H1 (cell line): ENCODE data around the gene ZFP1. TPM values are rescaled to one million over a fixed set of nuclear protein-coding genes. Genes with fewer than 3 reads are reported as not detected.

Experiments used
- CTCF ChIA-PET: fragments of 300-600 bp; sonication (Branson Sonifier 250); formaldehyde crosslinking; loops from one replicate; lab custom pipeline; 2021; ENCODE audit not compliant: partially characterized antibody; lab: Charles Lee
- POLR2A ChIA-PET: fragments of 300-600 bp; sonication (Branson Sonifier 250); formaldehyde crosslinking; loops from one replicate; lab custom pipeline; 2021; ENCODE audit warnings: inconsistent platforms; ENCODE audit not compliant: partially characterized antibody; lab: Charles Lee
- DNase-seq, 2 experiments: peaks; one replicate each; pipeline versions ENCODE4 v3.0.0 to v3.0.0-alpha.2; 2010 to 2022; ENCODE audit warnings: low spot score in 2 of 2, low read depth in 1 of 2, mixed read lengths in 1 of 2
- FAIRE-seq: peaks from 2 replicates; lab custom pipeline; 2011; peaks lifted over from hg19 to GRCh38; lab: Jason Lieb, UNC
- H2AFZ ChIP-seq: 2 replicates; pipeline ENCODE4 v1.8.1; 2012; ENCODE audit warnings: low read length, inconsistent platforms
- H2AK5ac ChIP-seq: 2 replicates; pipeline ENCODE4 v1.6.1; 2013; ENCODE audit warnings: low read depth, low read length
- H2BK120ac ChIP-seq: replicated peaks from 2 replicates; pipeline ENCODE3; 2013; ENCODE audit warnings: low read depth, low read length, inconsistent platforms
- H2BK12ac ChIP-seq: 2 replicates; pipeline ENCODE4 v1.6.1; 2013; ENCODE audit warnings: low read depth, low read length
- H2BK15ac ChIP-seq: 2 replicates; pipeline ENCODE4 v1.6.1; 2013; ENCODE audit warnings: low read length
- H2BK20ac ChIP-seq: 2 replicates; pipeline ENCODE4 v1.6.1; 2013; ENCODE audit warnings: low read length
- H2BK5ac ChIP-seq: 2 replicates; pipeline ENCODE4 v1.6.1; 2013; ENCODE audit warnings: low read depth, low read length
- H3K14ac ChIP-seq: 2 replicates; pipeline ENCODE4 v1.6.1; 2013; ENCODE audit warnings: inconsistent platforms; ENCODE audit not compliant: insufficient read length
- H3K18ac ChIP-seq: 2 replicates; pipeline ENCODE4 v1.6.1; 2013; ENCODE audit warnings: low read length; ENCODE audit errors: extremely low read depth
- H3K23ac ChIP-seq: 2 replicates; pipeline ENCODE4 v1.6.1; 2013; ENCODE audit warnings: inconsistent platforms; ENCODE audit not compliant: insufficient read length
- H3K23me2 ChIP-seq: 2 replicates; pipeline ENCODE4 v1.6.1; 2013; ENCODE audit warnings: low read depth, low read length
- H3K27ac ChIP-seq: 2 replicates; pipeline ENCODE4 v1.6.1; 2011; ENCODE audit warnings: low read depth, low read length, inconsistent platforms
- H3K27me3 ChIP-seq, 4 experiments: replicated peaks in 1 of 4; 1 replicate in 1 of 4; 2 replicates in 3 of 4; pipeline versions ENCODE4 v1.6.1 to v1.8.1; 2011 to 2013; ENCODE audit warnings: low read length in 3 of 4, mild to moderate bottlenecking in 3 of 4, inconsistent platforms in 2 of 4, mixed read lengths in 2 of 4, moderate library complexity in 1 of 4; ENCODE audit not compliant: control insufficient read depth in 3 of 4, insufficient read depth in 3 of 4; ENCODE audit errors: extremely low read depth in 1 of 4
- H3K36me3 ChIP-seq, 4 experiments: 2 replicates each; pipeline versions ENCODE4 v1.6.1 to v1.8.1; 2011 to 2013; ENCODE audit warnings: mild to moderate bottlenecking in 4 of 4, low read length in 3 of 4, moderate library complexity in 2 of 4, control low read depth in 1 of 4, inconsistent platforms in 1 of 4; ENCODE audit not compliant: insufficient read depth in 4 of 4, control insufficient read depth in 2 of 4
- H3K4ac ChIP-seq: replicated peaks from 2 replicates; pipeline ENCODE3; 2013; ENCODE audit warnings: low read length, low read depth, mixed read lengths, inconsistent platforms; ENCODE audit not compliant: insufficient read length
- H3K4me1 ChIP-seq, 4 experiments: replicated peaks in 1 of 4; 1 replicate in 1 of 4; 2 replicates in 3 of 4; pipeline versions ENCODE4 v1.6.1 to v1.8.1; 2011 to 2013; ENCODE audit warnings: low read length in 3 of 4, inconsistent platforms in 2 of 4, mixed read lengths in 1 of 4; ENCODE audit not compliant: insufficient read depth in 4 of 4, control insufficient read depth in 3 of 4
- H3K4me2 ChIP-seq, 2 experiments: 2 replicates each; pipeline versions ENCODE4 v1.6.1 to v1.8.1; 2011 to 2013; ENCODE audit warnings: low read depth in 2 of 2, low read length in 2 of 2, control low read depth in 1 of 2, inconsistent platforms in 1 of 2, mild to moderate bottlenecking in 1 of 2; ENCODE audit not compliant: insufficient read depth in 1 of 2
- H3K4me3 ChIP-seq, 4 experiments: fragments of 200-600, 300-600 bp in 1 of 4; sonication (generic), shearing (Covaris generic), sonication (Bioruptor Twin) in 1 of 4; 2 replicates each; pipeline versions ENCODE4 v1.5.1 to v1.8.1; 2011 to 2016; ENCODE audit warnings: low read length in 4 of 4, low read depth in 3 of 4, control low read depth in 2 of 4, inconsistent platforms in 2 of 4, mild to moderate bottlenecking in 2 of 4, mixed read lengths in 1 of 4, moderate library complexity in 1 of 4; ENCODE audit not compliant: insufficient read depth in 2 of 4; ENCODE audit errors: extremely low read depth in 1 of 4
- H3K56ac ChIP-seq: replicated peaks from 2 replicates; pipeline ENCODE3; 2013; ENCODE audit warnings: low read depth, mild to moderate bottlenecking, mixed read lengths, low read length, inconsistent platforms; ENCODE audit not compliant: insufficient read length
- H3K79me1 ChIP-seq: 2 replicates; pipeline ENCODE4 v1.6.1; 2013; ENCODE audit warnings: low read depth, low read length, control low read depth
- H3K79me2 ChIP-seq, 2 experiments: 2 replicates each; pipeline versions ENCODE4 v1.6.1 to v1.8.1; 2012 to 2013; ENCODE audit warnings: low read length in 2 of 2, mild to moderate bottlenecking in 2 of 2, inconsistent platforms in 1 of 2; ENCODE audit not compliant: insufficient read depth in 2 of 2, control insufficient read depth in 1 of 2
- H3K9ac ChIP-seq, 4 experiments: replicated peaks in 1 of 4; 1 replicate in 1 of 4; 2 replicates in 3 of 4; pipeline versions ENCODE4 v1.6.1 to v1.8.1; 2011 to 2013; ENCODE audit warnings: low read depth in 3 of 4, low read length in 3 of 4, control low read depth in 2 of 4, mild to moderate bottlenecking in 2 of 4, moderate library complexity in 2 of 4, inconsistent platforms in 1 of 4; ENCODE audit errors: extremely low read depth in 1 of 4
- H3K9me3 ChIP-seq, 2 experiments: 2 replicates each; pipeline versions ENCODE4 v1.6.1 to v1.8.1; 2012 to 2013; ENCODE audit warnings: mild to moderate bottlenecking in 2 of 2, moderate library complexity in 2 of 2, control low read depth in 1 of 2, inconsistent platforms in 1 of 2, low read depth in 1 of 2, low read length in 1 of 2, mixed read lengths in 1 of 2; ENCODE audit not compliant: insufficient read depth in 2 of 2
- H4K20me1 ChIP-seq, 2 experiments: replicated peaks in 1 of 2; 2 replicates each; pipeline versions ENCODE3 to v1.8.1; 2011 to 2013; ENCODE audit warnings: inconsistent platforms in 2 of 2, low read length in 2 of 2, mild to moderate bottlenecking in 1 of 2; ENCODE audit not compliant: insufficient read depth in 2 of 2, control insufficient read depth in 1 of 2
- H4K5ac ChIP-seq: 2 replicates; pipeline ENCODE4 v1.6.1; 2013; ENCODE audit warnings: low read length, low read depth, mixed read lengths, inconsistent platforms; ENCODE audit not compliant: insufficient read length
- H4K8ac ChIP-seq: 2 replicates; pipeline ENCODE4 v1.8.0; 2013; ENCODE audit warnings: mild to moderate bottlenecking, moderate library complexity, low read length, inconsistent platforms; ENCODE audit not compliant: insufficient read depth; ENCODE audit errors: extremely low read depth
- H4K91ac ChIP-seq: replicated peaks from 2 replicates; pipeline ENCODE3; 2013; ENCODE audit warnings: low read length, mixed read lengths, inconsistent platforms; ENCODE audit not compliant: insufficient read length
- BCL11A ChIP-seq, 2 experiments: IDR thresholded peaks; one replicate each; pipeline ENCODE4 v1.6.1; 2011; ENCODE audit warnings: low read depth in 2 of 2, low read length in 2 of 2, mild to moderate bottlenecking in 2 of 2
- BRCA1 ChIP-seq: IDR thresholded peaks from 2 replicates; pipeline ENCODE4 v1.6.1; 2012; ENCODE audit warnings: low read depth, low read length, improper control_type of control experiment
- CBX5 ChIP-seq: fragments of 300-800, 300-1000 bp; sonication (generic); IDR thresholded peaks from 2 replicates; pipeline ENCODE4 v1.7.1; 2016; ENCODE audit warnings: antibody characterized with exemption, low read length, low read depth
- EP300 ChIP-seq, 2 experiments: IDR thresholded peaks; 1 replicate in 1 of 2; 2 replicates in 1 of 2; pipeline ENCODE4 v1.6.1; 2011 to 2012; ENCODE audit warnings: low read depth in 2 of 2, low read length in 2 of 2, mild to moderate bottlenecking in 2 of 2, borderline replicate concordance in 1 of 2, inconsistent platforms in 1 of 2, moderate library complexity in 1 of 2
- FOSL1 ChIP-seq: IDR thresholded peaks from 2 replicates; pipeline ENCODE4 v1.6.1; 2011; ENCODE audit warnings: mild to moderate bottlenecking, low read depth, low read length, moderate library complexity; ENCODE audit not compliant: insufficient read depth
- JUN ChIP-seq: IDR thresholded peaks from 2 replicates; pipeline ENCODE4 v1.6.1; 2011; ENCODE audit warnings: low read depth, mild to moderate bottlenecking, improper control_type of control experiment, low read length
- JUND ChIP-seq: IDR thresholded peaks from 2 replicates; pipeline ENCODE4 v1.6.1; 2011; ENCODE audit warnings: mild to moderate bottlenecking, improper control_type of control experiment, low read length
- KDM4A ChIP-seq: IDR thresholded peaks from one replicate; pipeline ENCODE4 v1.7.1; 2012; ENCODE audit warnings: low read depth, mild to moderate bottlenecking, moderate library complexity, low read length, inconsistent platforms; ENCODE audit not compliant: severe bottlenecking
- PHF8 ChIP-seq: fragments of 200-600 bp; sonication (generic); conservative IDR thresholded peaks from 2 replicates; pipeline ENCODE4 v1.7.1; 2012; ENCODE audit warnings: low read depth, mild to moderate bottlenecking, inconsistent platforms, low read length, moderate library complexity
- POU5F1 ChIP-seq: IDR thresholded peaks from 2 replicates; pipeline ENCODE4 v1.6.1; 2011; ENCODE audit warnings: low read depth, mild to moderate bottlenecking, low read length, moderate library complexity
- RNF2 ChIP-seq: fragments of 200-900, 300-1000 bp; sonication (generic); IDR thresholded peaks from 2 replicates; pipeline ENCODE4 v1.7.1; 2016; ENCODE audit warnings: borderline replicate concordance, low read depth, mild to moderate bottlenecking, antibody characterized with exemption, low read length; ENCODE audit not compliant: poor library complexity, severe bottlenecking; ENCODE audit errors: missing control alignments
- SP1 ChIP-seq: IDR thresholded peaks from 2 replicates; pipeline ENCODE4 v1.6.1; 2011; ENCODE audit warnings: low read depth, low read length
- SP2 ChIP-seq: IDR thresholded peaks from 2 replicates; pipeline ENCODE4 v1.6.1; 2012; ENCODE audit warnings: mild to moderate bottlenecking, low read length, inconsistent platforms
- TAF1 ChIP-seq: IDR thresholded peaks from 2 replicates; pipeline ENCODE4 v1.6.1; 2011; ENCODE audit warnings: mild to moderate bottlenecking, low read depth, low read length
- TEAD4 ChIP-seq: IDR thresholded peaks from 2 replicates; pipeline ENCODE4 v1.6.1; 2012; ENCODE audit warnings: low read depth, low read length, inconsistent platforms, mixed read lengths
- WGBS, 2 experiments: shearing (Covaris generic) in 1 of 2; methylation state at CpG; one replicate each; pipeline versions ENCODE4 v1.1.6 to v1.1.7; 2013 to 2015; ENCODE audit warnings: low lambda C conversion rate in 2 of 2, mixed read lengths in 2 of 2, inconsistent platforms in 1 of 2, low coverage in 1 of 2, missing lambda C conversion rate in 1 of 2; ENCODE audit not compliant: insufficient replicate concordance in 2 of 2, insufficient coverage in 1 of 2, insufficient read length in 1 of 2; ENCODE audit errors: extremely low coverage in 1 of 2, missing lambda C conversion rate in 1 of 2; 5-methylcytosine and 5-hydroxymethylcytosine counted together
- polyA plus RNA-seq, 7 experiments: library from polyadenylated mRNA; depleted of rRNA in 3 of 7; stranded (reverse) in 5 of 7; unstranded in 2 of 7; fragments of >200 nt in 5 of 7; fragments of 200-250 nt in 2 of 7; gene quantifications; 1 replicate in 5 of 7; 2 replicates in 1 of 7; 4 replicates in 1 of 7; pipeline versions ENCODE4 v1.2.1 to v1.2.3, GENCODE V29; 2011 to 2013; ENCODE audit warnings: missing spikeins in 2 of 7, mixed read lengths in 2 of 7
- total RNA-seq: library from RNA; stranded (reverse); fragmentation: NEBNext Ultra II Directional; extraction: Animal tissue kit (Norgen Biotek cat#: 25700); gene quantifications from 2 replicates; pipeline ENCODE4 v1.2.1, GENCODE V29; 2021

Gene ZFP1
- total and polyA plus RNA-seq, 2 of the 8 experiments (the other 6 are each of a cell fraction or from before 2014, with no cell fraction given), result 4.0 to 11.2 TPM

DNA sequence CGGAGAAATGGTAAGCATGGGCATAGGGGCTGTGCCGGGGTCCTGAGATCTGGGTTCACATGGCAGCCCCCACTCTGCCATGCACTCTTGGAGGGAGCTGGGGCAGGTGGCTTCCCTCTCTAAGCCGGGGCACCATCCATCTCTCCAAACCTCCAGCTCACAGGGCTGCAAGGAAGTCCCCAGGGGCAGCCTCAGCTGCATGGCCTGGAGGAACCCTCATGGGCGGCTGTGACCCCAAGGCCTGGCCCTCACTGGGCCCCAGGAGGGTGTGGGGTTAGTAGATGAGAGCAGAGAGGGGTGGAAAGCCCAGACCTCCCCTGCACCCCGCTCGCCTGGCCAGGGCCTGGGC lies 56.1 kb downstream of the ZFP1 start:
- no peak overlapping the region for H3K4me2 ChIP-seq
- no peak overlapping the region for H3K9ac ChIP-seq
- H2BK15ac ChIP-seq, result no peak overlapping the region
- H3K27ac ChIP-seq, result no peak overlapping the region
- ChIA-PET CTCF (interaction anchor here (8.6 to 10.4 kb wide), 2 partner anchors 11 to 28 kb away, joined by 57 to 157 read pairs; partner anchors contain the start of gene CTRB1), POLR2A (interaction anchor here (1.1 to 2.1 kb wide), 2 partner anchors 17 to 137 kb away, joined by 3 to 9 read pairs; no protein-coding TSS in a partner anchor)
- no peaks in the 10 kb centered on the region for H3K23me2 ChIP-seq
- H3K18ac ChIP-seq, result no peak overlapping the region
- no peak overlapping the region for H2BK20ac ChIP-seq
- H3K27me3 ChIP-seq, result no peaks in the 10 kb centered on the region
- no peak overlapping the region for H4K5ac ChIP-seq
- H2AFZ ChIP-seq, result no peak overlapping the region
- H4K91ac ChIP-seq, result no peak overlapping the region
- no peak overlapping the region for H3K23ac ChIP-seq
- no peak overlapping the region; the same call in 1 of the 2 replicates for H4K8ac ChIP-seq
- H2BK12ac ChIP-seq, result no peak overlapping the region
- H3K4ac ChIP-seq, result no peak overlapping the region
- H3K56ac ChIP-seq, result no peak overlapping the region
- H2BK120ac ChIP-seq, result no peak overlapping the region
- H3K36me3 ChIP-seq, result no peaks in the 10 kb centered on the region
- FAIRE-seq (no peak), DNase-seq (no peak)
- no peak overlapping the region for H3K14ac ChIP-seq
- H2BK5ac ChIP-seq, result no peak overlapping the region
- no peaks in the 10 kb centered on the region for H3K79me1 ChIP-seq
- H3K79me2 ChIP-seq, result no peaks in the 10 kb centered on the region
- H2AK5ac ChIP-seq, result no peak overlapping the region
- no peaks in the 10 kb centered on the region; a peak in 1 of 7 replicates for H3K4me1 ChIP-seq
- WGBS, 2 experiments, result 89% methylated on average over 4 of the region's 6 CpGs; no CpG with 5 or more reads in 1 of the 2 experiments
- no peaks in the 10 kb centered on the region for H3K9me3 ChIP-seq
- no peak overlapping the region for H3K4me3 ChIP-seq
- no peaks in the 10 kb centered on the region for H4K20me1 ChIP-seq
- TF ChIP-seq KDM4A, result no peak
- no peak for TF ChIP-seq RNF2
- no peak for TF ChIP-seq EP300 (IDR thresholded peaks at IDR 0.05; ENCODE audit: borderline replicate concordance in 1 of 2, low read depth in 2 of 2, low read length in 2 of 2)
- no peak for TF ChIP-seq SP1
- no peak for TF ChIP-seq TEAD4
- TF ChIP-seq BRCA1, result no peak
- no peak for TF ChIP-seq JUN
- no peak for TF ChIP-seq BCL11A (IDR thresholded peaks at IDR 0.05; ENCODE audit: low read depth in 2 of 2, low read length in 2 of 2)
- no peak for TF ChIP-seq CBX5
- no peak for TF ChIP-seq TAF1
- TF ChIP-seq FOSL1, result no peak
- no peak for TF ChIP-seq SP2
- no peak for TF ChIP-seq PHF8
- no peak for TF ChIP-seq POU5F1
- no peak for TF ChIP-seq JUND
